BJ (cell line): ENCODE results near the gene CIDEB. TPM values are rescaled to one million over a fixed set of nuclear protein-coding genes. Genes with fewer than 3 reads are reported as not detected.

Experiments used
- CTCF ChIA-PET: fragments of 350-600 bp; formaldehyde crosslinking; extraction: SDS; loops from one replicate; lab custom pipeline; 2021; ENCODE audit warnings: antibody characterized with exemption, inconsistent platforms; lab: Yijun Ruan, JAX
- POLR2A ChIA-PET: fragments of 300-600 bp; sonication (Branson Sonifier 250); formaldehyde crosslinking; extraction: SDS; loops from one replicate; lab custom pipeline; 2021; ENCODE audit warnings: antibody characterized with exemption; lab: Charles Lee
- DNase-seq: peaks from one replicate; pipeline ENCODE4 v3.0.0-alpha.2; 2011; ENCODE audit warnings: low read depth
- H3K27me3 ChIP-seq: 2 replicates; pipeline ENCODE4 v1.6.0; 2011; ENCODE audit warnings: low read length; ENCODE audit not compliant: control insufficient read depth, insufficient read depth
- H3K36me3 ChIP-seq: 2 replicates; pipeline ENCODE4 v1.5.1; 2011; ENCODE audit warnings: low read length; ENCODE audit not compliant: control insufficient read depth, insufficient read depth
- H3K4me3 ChIP-seq: 2 replicates; pipeline ENCODE4 v1.5.1; 2011; ENCODE audit warnings: low read depth, mild to moderate bottlenecking, control low read depth, low read length
- polyA plus RNA-seq: library from polyadenylated mRNA; depleted of rRNA; stranded (reverse); fragments of >200 nt; gene quantifications from 2 replicates; pipeline ENCODE4 v1.2.3, GENCODE V29; 2011
- TF ChIP-seq, protein P1 (sequence below): IDR thresholded peaks from 2 replicates; pipeline ENCODE4 v1.5.1; 2011; ENCODE audit warnings: low read depth, mild to moderate bottlenecking, control low read depth, inconsistent platforms, low read length, moderate library complexity; ENCODE audit not compliant: insufficient read depth

CIDEB gene
- polyA plus RNA-seq, 1 experiment = 0.98 TPM

GRCh38 chr14:24270537-24271133 is 37.1 kb downstream of the CIDEB start:
- no peaks in the 10 kb centered on the region for H3K27me3 ChIP-seq
- TF ChIP-seq, protein P1, sequence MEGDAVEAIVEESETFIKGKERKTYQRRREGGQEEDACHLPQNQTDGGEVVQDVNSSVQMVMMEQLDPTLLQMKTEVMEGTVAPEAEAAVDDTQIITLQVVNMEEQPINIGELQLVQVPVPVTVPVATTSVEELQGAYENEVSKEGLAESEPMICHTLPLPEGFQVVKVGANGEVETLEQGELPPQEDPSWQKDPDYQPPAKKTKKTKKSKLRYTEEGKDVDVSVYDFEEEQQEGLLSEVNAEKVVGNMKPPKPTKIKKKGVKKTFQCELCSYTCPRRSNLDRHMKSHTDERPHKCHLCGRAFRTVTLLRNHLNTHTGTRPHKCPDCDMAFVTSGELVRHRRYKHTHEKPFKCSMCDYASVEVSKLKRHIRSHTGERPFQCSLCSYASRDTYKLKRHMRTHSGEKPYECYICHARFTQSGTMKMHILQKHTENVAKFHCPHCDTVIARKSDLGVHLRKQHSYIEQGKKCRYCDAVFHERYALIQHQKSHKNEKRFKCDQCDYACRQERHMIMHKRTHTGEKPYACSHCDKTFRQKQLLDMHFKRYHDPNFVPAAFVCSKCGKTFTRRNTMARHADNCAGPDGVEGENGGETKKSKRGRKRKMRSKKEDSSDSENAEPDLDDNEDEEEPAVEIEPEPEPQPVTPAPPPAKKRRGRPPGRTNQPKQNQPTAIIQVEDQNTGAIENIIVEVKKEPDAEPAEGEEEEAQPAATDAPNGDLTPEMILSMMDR = no peak
- H3K36me3 ChIP-seq = peaks cover 18% of the 10 kb centered on the region
- no peak for DNase-seq
- H3K4me3 ChIP-seq = peak overlapping the region; percentile 91
- CTCF ChIA-PET = interaction anchor here (0.8 to 4.1 kb wide), 13 partner anchors 9 to 38 kb away, joined by 3 to 29 read pairs (median 9); partner anchors contain the start of genes CIDEB, GMPR2, NEDD8 and TGM1
- POLR2A ChIA-PET = no interaction called here

DNA sequence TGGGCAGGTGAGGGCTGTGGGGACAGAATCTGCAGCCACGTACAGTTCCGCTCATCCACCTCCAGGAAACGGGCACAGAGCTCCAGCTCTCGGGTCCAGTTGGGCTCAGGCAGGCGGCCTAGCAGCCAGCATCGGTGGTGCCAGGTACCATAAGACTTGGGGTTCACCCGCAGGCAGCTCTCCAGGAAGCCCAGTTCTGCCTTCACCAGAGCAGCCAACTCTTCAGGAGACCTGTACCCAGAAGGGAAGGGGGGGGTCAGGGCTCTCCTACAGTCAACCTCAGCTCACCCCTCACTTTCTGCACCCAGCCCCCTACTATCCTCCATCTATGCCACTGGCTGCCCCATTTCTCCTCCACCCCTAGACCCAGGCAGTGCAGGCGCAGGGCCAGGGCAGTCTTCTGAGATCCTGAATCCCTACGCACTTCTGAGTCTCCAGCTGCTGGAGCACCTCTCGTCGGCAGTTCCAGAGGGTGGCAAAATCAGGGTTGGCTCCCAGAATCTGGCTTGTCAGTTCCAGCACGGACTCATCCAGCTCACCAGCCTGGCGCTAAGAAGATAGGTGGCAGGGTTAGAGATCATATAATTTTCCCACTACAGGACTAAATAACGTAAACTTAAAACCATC is 37.8 kb downstream of the CIDEB start:
- Histone ChIP-seq H3K27me3 (no peaks in the 10 kb centered on the region), H3K4me3 (no peak overlapping the region), H3K36me3 (peaks cover 20% of the 10 kb centered on the region)
- TF ChIP-seq, protein P1 = no peak
- ChIA-PET POLR2A (no interaction called here), CTCF (interaction anchor here (0.9 to 4.1 kb wide), 10 partner anchors 8 to 38 kb away, joined by 3 to 29 read pairs (median 10); partner anchors contain the start of genes CIDEB, GMPR2, NEDD8 and TGM1)
- no peak for DNase-seq

DNA sequence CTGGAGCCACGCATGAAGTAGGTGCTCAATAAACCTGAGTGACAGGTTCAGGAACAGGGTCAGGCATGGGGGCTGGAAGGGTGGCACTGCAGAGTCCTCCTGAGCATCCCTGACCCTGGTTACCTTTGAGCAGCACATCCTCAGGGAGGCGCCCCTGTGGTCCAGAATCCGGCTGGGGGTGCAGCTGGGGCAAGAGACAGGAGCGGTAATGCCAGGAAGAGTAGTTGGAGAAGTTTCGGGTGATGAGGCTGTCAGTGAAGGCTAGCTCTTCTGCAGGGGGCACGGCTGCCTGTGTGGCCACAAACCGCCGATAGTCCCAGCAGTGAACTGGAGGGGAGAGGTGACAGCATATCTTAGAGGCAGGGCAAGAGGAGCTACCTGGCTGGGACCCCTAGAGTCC is 38.4 kb downstream of the CIDEB start:
- ChIA-PET POLR2A (no interaction called here), CTCF (interaction anchor here (2.1 to 4.1 kb wide), 5 partner anchors 7 to 28 kb away, joined by 9 to 29 read pairs (median 16); partner anchors contain the start of genes TGM1 and TINF2)
- Histone ChIP-seq H3K27me3 (no peaks in the 10 kb centered on the region), H3K4me3 (no peak overlapping the region), H3K36me3 (peaks cover 20% of the 10 kb centered on the region)
- DNase-seq = no peak
- TF ChIP-seq, protein P1 = no peak

DNA sequence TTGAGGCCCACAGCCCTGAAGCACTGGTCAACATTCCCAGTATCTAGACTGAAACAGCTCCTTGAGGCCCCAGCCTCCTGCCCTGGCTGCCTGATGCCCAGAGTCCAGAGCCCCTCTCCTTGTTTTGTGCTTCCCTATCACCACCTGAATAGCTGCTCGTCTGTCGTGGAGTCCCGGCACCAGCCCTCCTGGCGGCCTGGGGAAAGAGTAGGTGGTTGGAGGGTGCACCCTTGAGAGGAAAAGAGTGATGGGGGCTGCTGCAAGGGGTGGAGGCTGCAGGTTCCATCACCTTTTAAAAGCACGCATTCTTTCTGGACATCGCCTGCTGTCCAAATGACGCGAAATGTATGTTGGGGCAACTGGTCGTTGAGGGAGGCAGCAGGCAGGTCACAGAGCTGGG is 39.6 kb downstream of the CIDEB start:
- TF ChIP-seq, protein P1 = no peak
- no peaks in the 10 kb centered on the region for H3K27me3 ChIP-seq
- CTCF ChIA-PET = no interaction called here
- DNase-seq = no peak
- POLR2A ChIA-PET = no interaction called here
- no peak overlapping the region for H3K4me3 ChIP-seq
- peaks cover 20% of the 10 kb centered on the region for H3K36me3 ChIP-seq

GRCh38 chr14:24267516-24267915 is 40.3 kb downstream of the CIDEB start:
- TF ChIP-seq, protein P1 = no peak
- Histone ChIP-seq H3K4me3 (no peak overlapping the region), H3K27me3 (no peaks in the 10 kb centered on the region), H3K36me3 (peaks cover 20% of the 10 kb centered on the region)
- POLR2A ChIA-PET = no interaction called here
- DNase-seq = no peak
- CTCF ChIA-PET = no interaction called here
